HG03439 (cell line): Measurements from ENCODE around the gene EPHB2.

Experiments used
- ATAC-seq: cut with Tn5 transposase; IDR thresholded peaks from one replicate; pipeline ENCODE4 v1.9.1; 2021; ENCODE audit warnings: mild to moderate bottlenecking, moderate library complexity; ENCODE audit not compliant: unreplicated experiment

Gene EPHB2

GRCh38 chr1:22749919-22750684 is 39.5 kb downstream of the EPHB2 start:
- ATAC-seq = no peak

GRCh38 chr1:22750685-22751051 is 40.0 kb downstream of the EPHB2 start:
- ATAC-seq = no peak

- ATAC-seq = no peak
Measured at GRCh38 chr1:22751124-22751531, 40.5 kb downstream of the EPHB2 start.

- no peak for ATAC-seq
Measured at GRCh38 chr1:22752339-22752738, 41.7 kb downstream of the EPHB2 start.

- ATAC-seq = no peak
Measured at GRCh38 chr1:22753481-22753971, 42.9 kb downstream of the EPHB2 start.

GRCh38 chr1:22754106-22754768 is 43.6 kb downstream of the EPHB2 start:
- peak; percentile 55 for ATAC-seq

GRCh38 chr1:22754824-22755223 is 44.2 kb downstream of the EPHB2 start:
- no peak for ATAC-seq

- no peak for ATAC-seq
Measured at GRCh38 chr1:22755641-22756040, 45.0 kb downstream of the EPHB2 start.

- ATAC-seq = no peak
Measured at GRCh38 chr1:22756125-22756735, 45.6 kb downstream of the EPHB2 start.

- ATAC-seq = no peak
Measured at GRCh38 chr1:22760455-22760854, 49.8 kb downstream of the EPHB2 start.

GRCh38 chr1:22761101-22761500 is 50.5 kb downstream of the EPHB2 start:
- no peak for ATAC-seq

GRCh38 chr1:22761821-22762220 is 51.2 kb downstream of the EPHB2 start:
- ATAC-seq = no peak

- ATAC-seq = no peak
Measured at GRCh38 chr1:22763487-22764200, 53.0 kb downstream of the EPHB2 start.

GRCh38 chr1:22767852-22768251 is 57.2 kb downstream of the EPHB2 start:
- no peak for ATAC-seq

GRCh38 chr1:22769932-22770331 is 59.3 kb downstream of the EPHB2 start:
- ATAC-seq = no peak

- no peak for ATAC-seq
Measured at GRCh38 chr1:22772014-22772413, 61.4 kb downstream of the EPHB2 start.

GRCh38 chr1:22773981-22774832 is 63.6 kb downstream of the EPHB2 start:
- no peak for ATAC-seq

GRCh38 chr1:22774833-22775182 is 64.2 kb downstream of the EPHB2 start:
- no peak for ATAC-seq

- ATAC-seq = no peak
Measured at GRCh38 chr1:22775478-22775877, 64.8 kb downstream of the EPHB2 start.

GRCh38 chr1:22776035-22776613 is 65.5 kb downstream of the EPHB2 start:
- ATAC-seq = no peak
